H1 (cell line): ENCODE measurements around the gene CHI3L2. TPM values are rescaled to one million over a fixed set of nuclear protein-coding genes. Genes with fewer than 3 reads are reported as not detected.

Experiments used
- CREB1 ChIP-seq: IDR thresholded peaks from 2 replicates; pipeline ENCODE4 v1.6.1; 2012; ENCODE audit warnings: inconsistent platforms
- FOSL1 ChIP-seq: IDR thresholded peaks from 2 replicates; pipeline ENCODE4 v1.6.1; 2011; ENCODE audit warnings: mild to moderate bottlenecking, low read depth, low read length, moderate library complexity; ENCODE audit not compliant: insufficient read depth
- KDM4A ChIP-seq: IDR thresholded peaks from one replicate; pipeline ENCODE4 v1.7.1; 2012; ENCODE audit warnings: low read depth, mild to moderate bottlenecking, moderate library complexity, low read length, inconsistent platforms; ENCODE audit not compliant: severe bottlenecking
- KDM5A ChIP-seq: fragments of 200-600 bp; IDR thresholded peaks from 2 replicates; pipeline ENCODE4 v1.7.1; 2012; ENCODE audit warnings: mild to moderate bottlenecking, low read length, inconsistent platforms, mixed read lengths
- MAFK ChIP-seq: IDR thresholded peaks from 2 replicates; pipeline ENCODE4 v1.6.1; 2012; ENCODE audit warnings: low read depth, mild to moderate bottlenecking, improper control_type of control experiment, low read length
- POLR2AphosphoS5 ChIP-seq: IDR thresholded peaks from 2 replicates; pipeline ENCODE4 v1.6.1; 2011; ENCODE audit warnings: low read depth, low read length
- RBBP5 ChIP-seq: IDR thresholded peaks from 2 replicates; pipeline ENCODE4 v1.7.1; 2012; ENCODE audit warnings: low read depth, mild to moderate bottlenecking, inconsistent platforms, low read length, moderate library complexity, borderline replicate concordance
- SIRT6 ChIP-seq: IDR thresholded peaks from one replicate; pipeline ENCODE4 v1.7.1; 2012; ENCODE audit warnings: low read length, inconsistent platforms
- YY1 ChIP-seq: IDR thresholded peaks from 2 replicates; pipeline ENCODE4 v1.6.1; 2011; ENCODE audit warnings: low read depth, mild to moderate bottlenecking, low read length
- polyA plus RNA-seq, 7 experiments: library from polyadenylated mRNA; depleted of rRNA in 3 of 7; stranded (reverse) in 5 of 7; unstranded in 2 of 7; fragments of >200 nt in 5 of 7; fragments of 200-250 nt in 2 of 7; gene quantifications; 1 replicate in 5 of 7; 2 replicates in 1 of 7; 4 replicates in 1 of 7; pipeline versions ENCODE4 v1.2.1 to v1.2.3, GENCODE V29; 2011 to 2013; ENCODE audit warnings: missing spikeins in 2 of 7, mixed read lengths in 2 of 7
- total RNA-seq: library from RNA; stranded (reverse); fragmentation: NEBNext Ultra II Directional; extraction: Animal tissue kit (Norgen Biotek cat#: 25700); gene quantifications from 2 replicates; pipeline ENCODE4 v1.2.1, GENCODE V29; 2021
- TF ChIP-seq, protein P1 (sequence below): fragments of 300-600 bp; sonication (generic); IDR thresholded peaks from 2 replicates; pipeline ENCODE4 v1.7.1; 2012; ENCODE audit warnings: low read length, moderate library complexity, mild to moderate bottlenecking, inconsistent platforms; ENCODE audit not compliant: insufficient replicate concordance
- TF ChIP-seq, protein P2 (sequence below): IDR thresholded peaks from 2 replicates; pipeline ENCODE4 v1.6.1; 2012; ENCODE audit warnings: low read length, inconsistent platforms

CHI3L2 gene
- total and polyA plus RNA-seq, 2 of the 8 experiments (the other 6 are each of a cell fraction or from before 2014, with no cell fraction given), result not detected

DNA sequence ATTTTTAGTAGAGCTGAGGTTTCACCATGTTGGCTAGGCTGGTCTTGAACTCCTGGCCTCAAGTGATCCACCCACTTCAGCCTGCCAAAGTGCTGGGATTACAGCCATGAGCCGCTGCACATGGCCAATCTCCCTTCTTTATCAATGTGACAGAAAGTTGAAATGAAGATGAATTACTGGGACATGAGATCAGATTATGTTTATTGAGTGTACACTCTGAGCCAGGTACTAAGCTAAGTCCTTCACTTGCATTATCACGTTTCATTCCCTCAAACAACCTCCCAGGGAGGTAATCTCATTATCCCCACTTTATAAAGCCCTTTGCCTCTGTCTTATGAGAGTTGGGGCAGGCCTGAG lies 6.3 kb upstream of the CHI3L2 start (continued):
- TF ChIP-seq, protein P1, sequence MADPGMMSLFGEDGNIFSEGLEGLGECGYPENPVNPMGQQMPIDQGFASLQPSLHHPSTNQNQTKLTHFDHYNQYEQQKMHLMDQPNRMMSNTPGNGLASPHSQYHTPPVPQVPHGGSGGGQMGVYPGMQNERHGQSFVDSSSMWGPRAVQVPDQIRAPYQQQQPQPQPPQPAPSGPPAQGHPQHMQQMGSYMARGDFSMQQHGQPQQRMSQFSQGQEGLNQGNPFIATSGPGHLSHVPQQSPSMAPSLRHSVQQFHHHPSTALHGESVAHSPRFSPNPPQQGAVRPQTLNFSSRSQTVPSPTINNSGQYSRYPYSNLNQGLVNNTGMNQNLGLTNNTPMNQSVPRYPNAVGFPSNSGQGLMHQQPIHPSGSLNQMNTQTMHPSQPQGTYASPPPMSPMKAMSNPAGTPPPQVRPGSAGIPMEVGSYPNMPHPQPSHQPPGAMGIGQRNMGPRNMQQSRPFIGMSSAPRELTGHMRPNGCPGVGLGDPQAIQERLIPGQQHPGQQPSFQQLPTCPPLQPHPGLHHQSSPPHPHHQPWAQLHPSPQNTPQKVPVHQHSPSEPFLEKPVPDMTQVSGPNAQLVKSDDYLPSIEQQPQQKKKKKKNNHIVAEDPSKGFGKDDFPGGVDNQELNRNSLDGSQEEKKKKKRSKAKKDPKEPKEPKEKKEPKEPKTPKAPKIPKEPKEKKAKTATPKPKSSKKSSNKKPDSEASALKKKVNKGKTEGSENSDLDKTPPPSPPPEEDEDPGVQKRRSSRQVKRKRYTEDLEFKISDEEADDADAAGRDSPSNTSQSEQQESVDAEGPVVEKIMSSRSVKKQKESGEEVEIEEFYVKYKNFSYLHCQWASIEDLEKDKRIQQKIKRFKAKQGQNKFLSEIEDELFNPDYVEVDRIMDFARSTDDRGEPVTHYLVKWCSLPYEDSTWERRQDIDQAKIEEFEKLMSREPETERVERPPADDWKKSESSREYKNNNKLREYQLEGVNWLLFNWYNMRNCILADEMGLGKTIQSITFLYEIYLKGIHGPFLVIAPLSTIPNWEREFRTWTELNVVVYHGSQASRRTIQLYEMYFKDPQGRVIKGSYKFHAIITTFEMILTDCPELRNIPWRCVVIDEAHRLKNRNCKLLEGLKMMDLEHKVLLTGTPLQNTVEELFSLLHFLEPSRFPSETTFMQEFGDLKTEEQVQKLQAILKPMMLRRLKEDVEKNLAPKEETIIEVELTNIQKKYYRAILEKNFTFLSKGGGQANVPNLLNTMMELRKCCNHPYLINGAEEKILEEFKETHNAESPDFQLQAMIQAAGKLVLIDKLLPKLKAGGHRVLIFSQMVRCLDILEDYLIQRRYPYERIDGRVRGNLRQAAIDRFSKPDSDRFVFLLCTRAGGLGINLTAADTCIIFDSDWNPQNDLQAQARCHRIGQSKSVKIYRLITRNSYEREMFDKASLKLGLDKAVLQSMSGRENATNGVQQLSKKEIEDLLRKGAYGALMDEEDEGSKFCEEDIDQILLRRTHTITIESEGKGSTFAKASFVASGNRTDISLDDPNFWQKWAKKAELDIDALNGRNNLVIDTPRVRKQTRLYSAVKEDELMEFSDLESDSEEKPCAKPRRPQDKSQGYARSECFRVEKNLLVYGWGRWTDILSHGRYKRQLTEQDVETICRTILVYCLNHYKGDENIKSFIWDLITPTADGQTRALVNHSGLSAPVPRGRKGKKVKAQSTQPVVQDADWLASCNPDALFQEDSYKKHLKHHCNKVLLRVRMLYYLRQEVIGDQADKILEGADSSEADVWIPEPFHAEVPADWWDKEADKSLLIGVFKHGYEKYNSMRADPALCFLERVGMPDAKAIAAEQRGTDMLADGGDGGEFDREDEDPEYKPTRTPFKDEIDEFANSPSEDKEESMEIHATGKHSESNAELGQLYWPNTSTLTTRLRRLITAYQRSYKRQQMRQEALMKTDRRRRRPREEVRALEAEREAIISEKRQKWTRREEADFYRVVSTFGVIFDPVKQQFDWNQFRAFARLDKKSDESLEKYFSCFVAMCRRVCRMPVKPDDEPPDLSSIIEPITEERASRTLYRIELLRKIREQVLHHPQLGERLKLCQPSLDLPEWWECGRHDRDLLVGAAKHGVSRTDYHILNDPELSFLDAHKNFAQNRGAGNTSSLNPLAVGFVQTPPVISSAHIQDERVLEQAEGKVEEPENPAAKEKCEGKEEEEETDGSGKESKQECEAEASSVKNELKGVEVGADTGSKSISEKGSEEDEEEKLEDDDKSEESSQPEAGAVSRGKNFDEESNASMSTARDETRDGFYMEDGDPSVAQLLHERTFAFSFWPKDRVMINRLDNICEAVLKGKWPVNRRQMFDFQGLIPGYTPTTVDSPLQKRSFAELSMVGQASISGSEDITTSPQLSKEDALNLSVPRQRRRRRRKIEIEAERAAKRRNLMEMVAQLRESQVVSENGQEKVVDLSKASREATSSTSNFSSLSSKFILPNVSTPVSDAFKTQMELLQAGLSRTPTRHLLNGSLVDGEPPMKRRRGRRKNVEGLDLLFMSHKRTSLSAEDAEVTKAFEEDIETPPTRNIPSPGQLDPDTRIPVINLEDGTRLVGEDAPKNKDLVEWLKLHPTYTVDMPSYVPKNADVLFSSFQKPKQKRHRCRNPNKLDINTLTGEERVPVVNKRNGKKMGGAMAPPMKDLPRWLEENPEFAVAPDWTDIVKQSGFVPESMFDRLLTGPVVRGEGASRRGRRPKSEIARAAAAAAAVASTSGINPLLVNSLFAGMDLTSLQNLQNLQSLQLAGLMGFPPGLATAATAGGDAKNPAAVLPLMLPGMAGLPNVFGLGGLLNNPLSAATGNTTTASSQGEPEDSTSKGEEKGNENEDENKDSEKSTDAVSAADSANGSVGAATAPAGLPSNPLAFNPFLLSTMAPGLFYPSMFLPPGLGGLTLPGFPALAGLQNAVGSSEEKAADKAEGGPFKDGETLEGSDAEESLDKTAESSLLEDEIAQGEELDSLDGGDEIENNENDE, result no peak
- no peak for TF ChIP-seq SIRT6
- no peak for TF ChIP-seq YY1
- no peak for TF ChIP-seq CREB1
- no peak for TF ChIP-seq FOSL1
- no peak for TF ChIP-seq MAFK
- TF ChIP-seq KDM5A, result no peak
- no peak for TF ChIP-seq KDM4A
- TF ChIP-seq RBBP5, result no peak
- TF ChIP-seq POLR2AphosphoS5, result no peak
- TF ChIP-seq, protein P2, sequence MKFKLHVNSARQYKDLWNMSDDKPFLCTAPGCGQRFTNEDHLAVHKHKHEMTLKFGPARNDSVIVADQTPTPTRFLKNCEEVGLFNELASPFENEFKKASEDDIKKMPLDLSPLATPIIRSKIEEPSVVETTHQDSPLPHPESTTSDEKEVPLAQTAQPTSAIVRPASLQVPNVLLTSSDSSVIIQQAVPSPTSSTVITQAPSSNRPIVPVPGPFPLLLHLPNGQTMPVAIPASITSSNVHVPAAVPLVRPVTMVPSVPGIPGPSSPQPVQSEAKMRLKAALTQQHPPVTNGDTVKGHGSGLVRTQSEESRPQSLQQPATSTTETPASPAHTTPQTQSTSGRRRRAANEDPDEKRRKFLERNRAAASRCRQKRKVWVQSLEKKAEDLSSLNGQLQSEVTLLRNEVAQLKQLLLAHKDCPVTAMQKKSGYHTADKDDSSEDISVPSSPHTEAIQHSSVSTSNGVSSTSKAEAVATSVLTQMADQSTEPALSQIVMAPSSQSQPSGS, result no peak
